ENCODE data around the gene NHS.
"Not testable (repeated sequence)": the region's sequence is repeated elsewhere in the genome, so short reads cannot be mapped to it uniquely, and the experiment has no call there.

NHS gene

GRCh38 chrX:17499512-17499911 is 124.5 kb downstream of the NHS start:
- no peaks in the 10 kb centered on the region for H3K9me3 ChIP-seq
- H3K27me3 ChIP-seq = peaks cover 94% of the 10 kb centered on the region
- H3K4me3 ChIP-seq = no peak overlapping the region
- no peak overlapping the region for H3K4me2 ChIP-seq
- TF ChIP-seq Cebpa-rat (IDR thresholded peaks at IDR 0.05) = no peak
- no peaks in the 10 kb centered on the region; the same call in 1 of the 2 replicates for H4K20me1 ChIP-seq
- H3K9ac ChIP-seq = no peak overlapping the region
- H3K36me3 ChIP-seq = no peaks in the 10 kb centered on the region
- no peaks in the 10 kb centered on the region for H3K4me1 ChIP-seq
- no peak overlapping the region for H3K27ac ChIP-seq

DNA sequence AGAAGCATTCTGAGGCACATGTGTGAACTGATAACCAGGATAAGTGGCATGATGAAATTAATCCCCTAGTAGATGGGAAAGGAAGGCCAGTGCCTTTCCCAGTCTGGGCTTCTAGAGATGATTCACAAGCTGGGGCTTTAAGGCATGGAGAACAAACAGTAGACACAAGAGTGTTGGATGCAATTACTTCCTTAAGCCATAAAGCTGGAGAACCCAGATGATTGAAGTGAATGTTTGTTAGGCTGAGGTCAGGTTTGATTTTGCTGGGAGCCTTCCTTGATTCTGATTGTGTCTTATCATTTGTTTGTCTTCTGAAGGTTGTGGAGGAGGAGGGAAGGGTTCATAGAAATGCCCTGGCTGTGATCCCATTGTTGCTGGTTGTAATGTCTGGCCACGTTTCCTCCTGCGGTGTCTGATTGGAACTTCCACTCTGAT is 125.2 kb downstream of the NHS start:
- Histone ChIP-seq H3K27ac (no peak overlapping the region), H3K9me3 (no peaks in the 10 kb centered on the region), H3K4me3 (no peak overlapping the region), H3K4me1 (no peaks in the 10 kb centered on the region), H3K4me2 (no peak overlapping the region), H3K9ac (no peak overlapping the region), H4K20me1 (no peaks in the 10 kb centered on the region; the same call in 1 of the 2 replicates), H3K36me3 (no peaks in the 10 kb centered on the region), H3K27me3 (peaks cover 91% of the 10 kb centered on the region)
- no peak for TF ChIP-seq Cebpa-rat (IDR thresholded peaks at IDR 0.05)

GRCh38 chrX:17501746-17502145 is 126.7 kb downstream of the NHS start:
- no peak for TF ChIP-seq Cebpa-rat (IDR thresholded peaks at IDR 0.05)
- Histone ChIP-seq H3K36me3 (no peaks in the 10 kb centered on the region), H3K27me3 (peaks cover 89% of the 10 kb centered on the region), H3K4me1 (no peaks in the 10 kb centered on the region), H4K20me1 (no peaks in the 10 kb centered on the region), H3K4me2 (no peak overlapping the region), H3K9ac (no peak overlapping the region), H3K9me3 (peaks cover 14% of the 10 kb centered on the region), H3K4me3 (no peak overlapping the region), H3K27ac (no peak overlapping the region)

DNA sequence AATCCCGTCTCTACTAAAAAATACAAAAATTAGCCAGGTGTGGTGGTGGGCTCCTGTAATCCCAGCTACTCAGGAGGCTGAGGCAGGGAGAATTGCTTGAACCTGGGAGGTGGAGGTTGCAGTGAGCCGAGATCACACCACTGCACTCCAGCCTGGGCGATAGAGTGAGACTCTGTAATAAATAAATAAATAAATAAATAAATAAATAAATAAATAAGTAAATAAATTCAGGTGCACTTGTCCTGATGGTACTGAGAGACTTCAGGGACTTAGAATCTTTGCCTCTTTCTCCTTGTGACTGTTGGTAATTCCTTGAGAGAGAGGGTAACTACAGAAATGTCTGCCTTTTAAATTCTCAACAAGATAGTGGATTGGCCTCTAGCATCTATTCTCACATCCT is 131.4 kb downstream of the NHS start:
- peaks cover 26% of the 10 kb centered on the region for H3K9me3 ChIP-seq
- not testable (repeated sequence) for H4K20me1 ChIP-seq, H3K9ac ChIP-seq, H3K4me2 ChIP-seq, H3K4me1 ChIP-seq, H3K27ac ChIP-seq, H3K4me3 ChIP-seq, H3K36me3 ChIP-seq
- H3K27me3 ChIP-seq = peaks cover 76% of the 10 kb centered on the region

GRCh38 chrX:17511556-17511955 is 136.6 kb downstream of the NHS start:
- Histone ChIP-seq H3K27ac (no peak overlapping the region), H3K4me3 (no peak overlapping the region), H3K27me3 (peaks cover 77% of the 10 kb centered on the region), H3K9ac (no peak overlapping the region), H3K4me1 (no peaks in the 10 kb centered on the region), H3K4me2 (no peak overlapping the region), H3K36me3 (no peaks in the 10 kb centered on the region), H4K20me1 (no peaks in the 10 kb centered on the region), H3K9me3 (peaks cover 14% of the 10 kb centered on the region)
- TF ChIP-seq Cebpa-rat (IDR thresholded peaks at IDR 0.05) = no peak

GRCh38 chrX:17519358-17519757 is 144.4 kb downstream of the NHS start:
- peaks cover 11% of the 10 kb centered on the region; the same call in 1 of the 2 replicates for H4K20me1 ChIP-seq
- no peak for TF ChIP-seq Cebpa-rat (IDR thresholded peaks at IDR 0.05)
- no peak overlapping the region for H3K9ac ChIP-seq
- H3K36me3 ChIP-seq = no peaks in the 10 kb centered on the region
- H3K27ac ChIP-seq = no peak overlapping the region
- H3K4me1 ChIP-seq = peaks cover 5% of the 10 kb centered on the region
- H3K4me2 ChIP-seq = no peak overlapping the region
- H3K9me3 ChIP-seq = 0 out of 2 replicates have a peak, but pooled peaks cover 5% of the 10 kb centered on the region
- H3K4me3 ChIP-seq = no peak overlapping the region
- H3K27me3 ChIP-seq = peaks cover 92% of the 10 kb centered on the region

- H4K20me1 ChIP-seq = peaks cover 11% of the 10 kb centered on the region; the same call in 1 of the 2 replicates
- H3K4me3 ChIP-seq = no peak overlapping the region
- no peaks in the 10 kb centered on the region for H3K36me3 ChIP-seq
- 0 out of 2 replicates have a peak, but pooled peaks cover 5% of the 10 kb centered on the region for H3K9me3 ChIP-seq
- H3K27me3 ChIP-seq = peaks cover 92% of the 10 kb centered on the region
- H3K4me2 ChIP-seq = no peak overlapping the region
- H3K9ac ChIP-seq = no peak overlapping the region
- H3K27ac ChIP-seq = no peak overlapping the region
- TF ChIP-seq Cebpa-rat (IDR thresholded peaks at IDR 0.05) = no peak
- peaks cover 5% of the 10 kb centered on the region for H3K4me1 ChIP-seq
Observed at GRCh38 chrX:17520016-17520615, 145.1 kb downstream of the NHS start.

- H3K27me3 ChIP-seq = peaks cover 99% of the 10 kb centered on the region
- peaks cover 15% of the 10 kb centered on the region for H3K4me1 ChIP-seq
- H3K9ac ChIP-seq = no peak overlapping the region
- peaks cover 13% of the 10 kb centered on the region; the same call in 1 of the 2 replicates for H4K20me1 ChIP-seq
- 0 out of 2 replicates have a peak, but pooled peaks cover 5% of the 10 kb centered on the region for H3K9me3 ChIP-seq
- H3K36me3 ChIP-seq = no peaks in the 10 kb centered on the region
- peak overlapping the region; percentile 13; the same call in 1 of the 2 replicates for H3K4me2 ChIP-seq
- no peak overlapping the region for H3K27ac ChIP-seq
- no peak for TF ChIP-seq Cebpa-rat (IDR thresholded peaks at IDR 0.05)
- H3K4me3 ChIP-seq = no peak overlapping the region
Observed at GRCh38 chrX:17521871-17522693, 147.1 kb downstream of the NHS start.

- Histone ChIP-seq H3K4me3 (no peak overlapping the region), H3K27me3 (peaks cover 99% of the 10 kb centered on the region), H4K20me1 (peaks cover 44% of the 10 kb centered on the region; the same call in 1 of the 2 replicates), H3K9me3 (no peaks in the 10 kb centered on the region), H3K4me1 (peaks cover 45% of the 10 kb centered on the region), H3K9ac (no peak overlapping the region), H3K4me2 (no peak overlapping the region), H3K36me3 (no peaks in the 10 kb centered on the region), H3K27ac (no peak overlapping the region)
- TF ChIP-seq Cebpa-rat (IDR thresholded peaks at IDR 0.05) = no peak
Observed at GRCh38 chrX:17525266-17525665, 150.3 kb downstream of the NHS start.
